HepG2 (cell line): ENCODE results near the gene ENO2. TPM values are rescaled to one million over a fixed set of nuclear protein-coding genes. Genes with fewer than 3 reads are reported as not detected.

Experiments used
- ATAC-seq: fragments of 200-7000 bp; cut with Tn5 transposase; 3 replicates; pipeline ENCODE4 v1.9.1; 2020; ENCODE audit warnings: mild to moderate bottlenecking, moderate library complexity
- BruUV-seq: library from RNA; stranded (reverse); fragments of 400-500 nt; replicated peaks from 2 replicates; lab custom pipeline; 2021; lab: Mats Ljungman, UMichigan
- CTCF ChIA-PET: fragments of 300-600 bp; formaldehyde crosslinking; extraction: SDS; loops from one replicate; lab custom pipeline; 2021; ENCODE audit warnings: low total read pairs, inconsistent platforms, low intra/inter-chr PET ratio; lab: Yijun Ruan, JAX
- POLR2A ChIA-PET: fragments of 350-600 bp; sonication (Branson Sonifier 250); formaldehyde crosslinking; loops from one replicate; lab custom pipeline; 2020; ENCODE audit warnings: antibody characterized with exemption, inconsistent platforms; lab: Yijun Ruan, JAX
- DNase-seq: peaks from one replicate; pipeline ENCODE4 v3.0.0-alpha.2; 2015; ENCODE audit warnings: low spot score
- FAIRE-seq: peaks from 3 replicates; lab custom pipeline; 2011; peaks lifted over from hg19 to GRCh38; lab: Jason Lieb, UNC
- H2AFZ ChIP-seq: one replicate; pipeline ENCODE4 v1.6.1; 2011; ENCODE audit warnings: low read length, inconsistent platforms
- H3K27ac ChIP-seq: fragments of 300-600 bp; 3 replicates; pipeline ENCODE4 v1.8.0; 2011; ENCODE audit warnings: mixed run types, mild to moderate bottlenecking, mixed read lengths, low read length, inconsistent platforms; ENCODE audit not compliant: insufficient read depth; ENCODE audit errors: extremely low read length
- H3K27me3 ChIP-seq, 2 experiments: fragments of 200-600 bp in 1 of 2; 2 replicates in 1 of 2; 3 replicates in 1 of 2; pipeline versions ENCODE4 v1.6.0 to v1.8.0; 2011; ENCODE audit warnings: low read length in 2 of 2, mild to moderate bottlenecking in 2 of 2, moderate library complexity in 2 of 2, inconsistent platforms in 1 of 2; ENCODE audit not compliant: insufficient read depth in 2 of 2, control insufficient read depth in 1 of 2
- H3K36me3 ChIP-seq, 2 experiments: fragments of 200-600 bp in 1 of 2; replicated peaks in 1 of 2; 2 replicates in 1 of 2; 3 replicates in 1 of 2; pipeline versions ENCODE4 v1.5.1 to v1.8.0; 2011; ENCODE audit warnings: low read length in 2 of 2, inconsistent platforms in 1 of 2; ENCODE audit not compliant: insufficient read depth in 2 of 2, control insufficient read depth in 1 of 2
- H3K4me1 ChIP-seq: 2 replicates; pipeline ENCODE4 v1.5.1; 2012; ENCODE audit warnings: low read length, inconsistent platforms; ENCODE audit not compliant: insufficient read depth
- H3K4me2 ChIP-seq: 2 replicates; pipeline ENCODE4 v1.6.0; 2011; ENCODE audit warnings: low read depth, low read length, inconsistent platforms
- H3K4me3 ChIP-seq, 3 experiments: fragments of 200-600 bp in 1 of 3; sonication (generic), shearing (Covaris generic) in 1 of 3; replicated peaks in 1 of 3; 2 replicates each; pipeline ENCODE4 v1.5.1; 2011 to 2016; ENCODE audit warnings: low read length in 3 of 3, inconsistent platforms in 2 of 3, low read depth in 2 of 3, mild to moderate bottlenecking in 2 of 3, control low read depth in 1 of 3, mixed read lengths in 1 of 3; ENCODE audit not compliant: insufficient read depth in 1 of 3
- H3K79me2 ChIP-seq: one replicate; pipeline ENCODE4 v1.6.1; 2011; ENCODE audit warnings: low read length, inconsistent platforms; ENCODE audit not compliant: insufficient read depth
- H3K9ac ChIP-seq: 2 replicates; pipeline ENCODE4 v1.6.0; 2011; ENCODE audit warnings: mild to moderate bottlenecking, low read depth, low read length, inconsistent platforms; ENCODE audit not compliant: insufficient read depth
- H3K9me3 ChIP-seq: 2 replicates; pipeline ENCODE4 v1.5.1; 2012; ENCODE audit warnings: mild to moderate bottlenecking, low read length
- H4K20me1 ChIP-seq: 2 replicates; pipeline ENCODE4 v1.6.0; 2011; ENCODE audit warnings: inconsistent platforms, mild to moderate bottlenecking, low read length, moderate library complexity; ENCODE audit not compliant: insufficient read depth
- ADNP ChIP-seq: sonication (generic); formaldehyde crosslinking; IDR thresholded peaks from 2 replicates; pipeline ENCODE4 v1.4.0; 2020; ENCODE audit warnings: missing genetic modification reagents
- CCDC6 ChIP-seq: sonication (generic); formaldehyde crosslinking; IDR thresholded peaks from 2 replicates; pipeline ENCODE4 v1.8.1; 2022; ENCODE audit warnings: mild to moderate bottlenecking, missing genetic modification reagents, moderate library complexity
- FOXP1 ChIP-seq, 2 experiments: fragments of 450-650 bp in 1 of 2; IDR thresholded peaks; 2 replicates each; pipeline ENCODE4 v1.6.1; 2017 to 2018; ENCODE audit warnings: antibody characterized with exemption in 1 of 2
- ISX ChIP-seq: sonication (generic); formaldehyde crosslinking; conservative IDR thresholded peaks from 2 replicates; pipeline ENCODE4 v1.5.0; 2020; ENCODE audit warnings: missing genetic modification reagents
- MTF1 ChIP-seq: sonication (generic); formaldehyde crosslinking; IDR thresholded peaks from 2 replicates; pipeline ENCODE4 v1.5.0; 2020; ENCODE audit warnings: missing genetic modification reagents
- PAXIP1 ChIP-seq: sonication (generic); formaldehyde crosslinking; conservative IDR thresholded peaks from 2 replicates; pipeline ENCODE4 v1.4.0; 2020; ENCODE audit warnings: mild to moderate bottlenecking, missing genetic modification reagents, moderate library complexity
- SMARCC2 ChIP-seq: fragments of 450-650 bp; IDR thresholded peaks from 2 replicates; pipeline ENCODE4 v1.6.1; 2017; ENCODE audit warnings: antibody characterized with exemption, mild to moderate bottlenecking
- TEAD3 ChIP-seq: optimal IDR thresholded peaks from 2 replicates; pipeline ENCODE3; 2016; ENCODE audit warnings: borderline replicate concordance
- ZBTB46 ChIP-seq: sonication (generic); formaldehyde crosslinking; IDR thresholded peaks from 2 replicates; pipeline ENCODE4 v1.4.0; 2020; ENCODE audit warnings: mild to moderate bottlenecking, missing genetic modification reagents, borderline replicate concordance
- ZEB1 ChIP-seq: IDR thresholded peaks from 2 replicates; pipeline ENCODE4 v1.6.1; 2012; ENCODE audit warnings: mild to moderate bottlenecking, low read depth, inconsistent platforms; ENCODE audit not compliant: insufficient replicate concordance
- ZFP82 ChIP-seq: sonication (generic); formaldehyde crosslinking; IDR thresholded peaks from 2 replicates; pipeline ENCODE4 v1.5.1; 2020; ENCODE audit warnings: mild to moderate bottlenecking, missing genetic modification reagents, borderline replicate concordance
- ZNF333 ChIP-seq: sonication (generic); formaldehyde crosslinking; IDR thresholded peaks from 2 replicates; pipeline ENCODE4 v1.4.0; 2020; ENCODE audit warnings: mild to moderate bottlenecking, missing genetic modification reagents, borderline replicate concordance
- WGBS: methylation state at CpG from one replicate; pipeline ENCODE4 v1.1.6; 2017; ENCODE audit warnings: low lambda C conversion rate; 5-methylcytosine and 5-hydroxymethylcytosine counted together
- in situ Hi-C: cut with HindIII; loops from 2 replicates; pipeline ENCODE4 v1.10.0; 2017; ENCODE audit warnings: low pct_unique_long_range_greater_than_20kb; ENCODE audit not compliant: extremely low pct_ligation_motif_present
- intact Hi-C: fragments of 100-400 bp; cut with micrococcal nuclease; formaldehyde crosslinking; loops from one replicate; pipeline ENCODE4 v1.10.0; 2022; ENCODE audit not compliant: unreplicated experiment
- polyA plus RNA-seq, 8 experiments: library from polyadenylated mRNA; depleted of rRNA in 3 of 8; stranded (reverse) in 7 of 8; unstranded in 1 of 8; fragments of >200 nt; fragmentation: Illumina TruSeq in 4 of 8; extraction: Trizol in 4 of 8; gene quantifications; 2 replicates each; pipeline versions ENCODE4 v1.2.1 to v1.2.3, GENCODE V29; 2011 to 2016; ENCODE audit warnings: low read depth in 4 of 8, missing spikeins in 1 of 8, mixed read lengths in 1 of 8; ENCODE audit not compliant: insufficient read depth in 1 of 8
- total RNA-seq, 5 experiments: library from RNA; depleted of rRNA; stranded (reverse); fragments of >200 nt; fragmentation: Illumina TruSeq; extraction: Trizol; gene quantifications; 2 replicates each; pipeline ENCODE4 v1.2.3, GENCODE V29; 2016; ENCODE audit warnings: low read depth in 1 of 5
- TF ChIP-seq, protein P1 (sequence below): sonication (generic); formaldehyde crosslinking; IDR thresholded peaks from 2 replicates; pipeline ENCODE4 v1.4.0; 2020; ENCODE audit warnings: missing genetic modification reagents
- TF ChIP-seq, protein P2 (sequence below): IDR thresholded peaks from 2 replicates; pipeline ENCODE4 v1.6.1; 2016

The ENO2 gene
- total and polyA plus RNA-seq, 2 of the 13 experiments (the other 11 are each of a cell fraction or from before 2014, with no cell fraction given), result 19.3 to 136 TPM

GRCh38 chr12:6953442-6954315, 39.3 kb downstream of the ENO2 start:
- Histone ChIP-seq H3K36me3 (no peaks in the 10 kb centered on the region; a peak in 1 of 5 replicates), H3K27me3 (no peaks in the 10 kb centered on the region), H3K27ac (no peak overlapping the region), H4K20me1 (no peaks in the 10 kb centered on the region), H3K79me2 (no peaks in the 10 kb centered on the region), H3K4me2 (no peak overlapping the region), H3K9ac (no peak overlapping the region), H3K9me3 (no peaks in the 10 kb centered on the region), H3K4me1 (peaks cover 5% of the 10 kb centered on the region; the same call in 1 of the 2 replicates), H2AFZ (no peak overlapping the region), H3K4me3 (no peak overlapping the region)
- in situ Hi-C loops (no loop called here), intact Hi-C loops (no loop called here)
- FAIRE-seq (no peak), DNase-seq (no peak), ATAC-seq (no peak)
- ChIA-PET CTCF (no interaction called here), POLR2A (interaction anchor here (0.7 to 1.2 kb wide), 2 partner anchors 7 to 10 kb away, joined by 4 to 5 read pairs; partner anchors contain the start of genes C12orf57 and RNU7-1)
- WGBS, result 83% methylated on average over 21 of the region's 24 CpGs
- no TSS peak for BruUV-seq
- no peak for TF ChIP-seq ZNF333 (CRISPR knock-in tag)
- no peak for TF ChIP-seq ISX (CRISPR knock-in tag)
- TF ChIP-seq SMARCC2, result no peak
- TF ChIP-seq ZBTB46 (CRISPR knock-in tag), result no peak
- no peak for TF ChIP-seq PAXIP1 (CRISPR knock-in tag)
- no peak for TF ChIP-seq CCDC6
- no peak for TF ChIP-seq ZFP82 (CRISPR knock-in tag)
- TF ChIP-seq, protein P1, sequence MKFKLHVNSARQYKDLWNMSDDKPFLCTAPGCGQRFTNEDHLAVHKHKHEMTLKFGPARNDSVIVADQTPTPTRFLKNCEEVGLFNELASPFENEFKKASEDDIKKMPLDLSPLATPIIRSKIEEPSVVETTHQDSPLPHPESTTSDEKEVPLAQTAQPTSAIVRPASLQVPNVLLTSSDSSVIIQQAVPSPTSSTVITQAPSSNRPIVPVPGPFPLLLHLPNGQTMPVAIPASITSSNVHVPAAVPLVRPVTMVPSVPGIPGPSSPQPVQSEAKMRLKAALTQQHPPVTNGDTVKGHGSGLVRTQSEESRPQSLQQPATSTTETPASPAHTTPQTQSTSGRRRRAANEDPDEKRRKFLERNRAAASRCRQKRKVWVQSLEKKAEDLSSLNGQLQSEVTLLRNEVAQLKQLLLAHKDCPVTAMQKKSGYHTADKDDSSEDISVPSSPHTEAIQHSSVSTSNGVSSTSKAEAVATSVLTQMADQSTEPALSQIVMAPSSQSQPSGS (CRISPR knock-in tag), result no peak
- TF ChIP-seq FOXP1 (IDR thresholded peaks at IDR 0.05), result no peak
- TF ChIP-seq FOXP1 (CRISPR knock-in tag; IDR thresholded peaks at IDR 0.05), result no peak
- TF ChIP-seq ZEB1, result no peak
- no peak for TF ChIP-seq ADNP
- no peak for TF ChIP-seq TEAD3 (CRISPR knock-in tag)
- TF ChIP-seq, protein P2, sequence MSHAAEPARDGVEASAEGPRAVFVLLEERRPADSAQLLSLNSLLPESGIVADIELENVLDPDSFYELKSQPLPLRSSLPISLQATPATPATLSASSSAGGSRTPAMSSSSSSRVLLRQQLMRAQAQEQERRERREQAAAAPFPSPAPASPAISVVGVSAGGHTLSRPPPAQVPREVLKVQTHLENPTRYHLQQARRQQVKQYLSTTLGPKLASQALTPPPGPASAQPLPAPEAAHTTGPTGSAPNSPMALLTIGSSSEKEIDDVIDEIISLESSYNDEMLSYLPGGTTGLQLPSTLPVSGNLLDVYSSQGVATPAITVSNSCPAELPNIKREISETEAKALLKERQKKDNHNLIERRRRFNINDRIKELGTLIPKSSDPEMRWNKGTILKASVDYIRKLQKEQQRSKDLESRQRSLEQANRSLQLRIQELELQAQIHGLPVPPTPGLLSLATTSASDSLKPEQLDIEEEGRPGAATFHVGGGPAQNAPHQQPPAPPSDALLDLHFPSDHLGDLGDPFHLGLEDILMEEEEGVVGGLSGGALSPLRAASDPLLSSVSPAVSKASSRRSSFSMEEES (CRISPR knock-in tag), result no peak
- no peak for TF ChIP-seq MTF1 (CRISPR knock-in tag)
